Fibroblast of mammary gland (primary cell): Measurements from ENCODE around the gene COX7B2.

ENCODE experiments used
- DNase-seq: peaks from one replicate; pipeline ENCODE4 v3.0.0-alpha.2; 2010; ENCODE audit warnings: low read depth
- H3K4me3 ChIP-seq: 2 replicates; pipeline ENCODE4 v1.5.1; 2011; ENCODE audit warnings: low read depth, mild to moderate bottlenecking, low read length, moderate library complexity; ENCODE audit not compliant: control insufficient read depth
- CTCF ChIP-seq: conservative IDR thresholded peaks from 2 replicates; pipeline ENCODE4 v1.5.1; 2011; ENCODE audit warnings: low read depth, low read length, inconsistent platforms; ENCODE audit not compliant: control insufficient read depth, insufficient read depth

Gene COX7B2

GRCh38 chr4:46870411-46870810, 38.6 kb downstream of the COX7B2 start:
- H3K4me3 ChIP-seq, result no peak overlapping the region
- no peak for DNase-seq

DNA sequence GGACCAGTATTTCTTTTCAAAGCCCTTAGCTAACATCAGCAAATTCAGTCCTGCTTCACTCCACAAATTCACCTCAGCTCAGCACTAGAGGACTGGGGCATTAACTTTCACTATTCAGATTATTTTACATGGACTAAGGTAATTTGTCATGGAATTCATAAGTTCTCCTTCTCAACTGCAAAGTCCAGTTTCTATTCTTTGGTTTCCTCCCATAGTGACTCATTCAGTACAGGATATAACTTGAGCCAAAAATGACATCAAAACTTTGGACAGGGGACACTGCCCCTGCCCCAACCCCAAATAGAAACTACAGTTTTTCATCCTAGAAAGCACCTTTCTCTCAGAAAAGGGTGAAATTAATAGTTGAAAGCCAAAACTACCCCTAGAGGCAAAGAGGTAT, 52.7 kb downstream of the COX7B2 start:
- H3K4me3 ChIP-seq, result no peak overlapping the region
- DNase-seq, result no peak
- no peak for TF ChIP-seq CTCF

More at GRCh38 chr4:46870411-46870810, 38.6 kb downstream of the COX7B2 start:
- TF ChIP-seq CTCF, result no peak

- no peak for TF ChIP-seq CTCF
- no peak overlapping the region for H3K4me3 ChIP-seq
- no peak for DNase-seq
These were observed 56.2 kb downstream of the COX7B2 start for GRCh38 chr4:46852800-46853199.

- no peak for DNase-seq
- no peak overlapping the region for H3K4me3 ChIP-seq
- no peak for TF ChIP-seq CTCF
These were observed 59.0 kb downstream of the COX7B2 start for GRCh38 chr4:46850026-46850425.

GRCh38 chr4:46844325-46844917, 64.6 kb downstream of the COX7B2 start:
- TF ChIP-seq CTCF, result peak; percentile 62
- peak; percentile 53 for DNase-seq
- no peak overlapping the region for H3K4me3 ChIP-seq

DNA sequence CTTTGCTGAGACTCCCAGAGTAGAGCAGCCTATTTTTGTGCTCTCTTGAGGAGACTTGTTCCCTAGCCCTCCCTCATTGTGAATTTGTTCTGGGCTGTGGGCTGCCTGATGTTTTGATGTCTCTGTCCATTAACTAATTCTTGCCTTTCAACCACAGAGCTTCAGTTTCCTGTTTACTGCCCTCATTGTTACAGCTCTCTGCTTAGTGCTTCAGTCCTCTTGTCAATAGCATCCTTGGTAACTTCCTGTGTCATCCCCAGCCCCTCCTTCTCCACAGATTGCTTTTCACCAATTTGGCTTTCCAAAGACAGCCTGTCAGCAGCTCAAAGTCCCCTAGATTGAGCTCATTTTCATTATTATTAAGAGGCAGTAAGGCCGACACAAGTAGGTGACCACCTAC, 69.9 kb downstream of the COX7B2 start:
- no peak for TF ChIP-seq CTCF
- H3K4me3 ChIP-seq, result no peak overlapping the region
- DNase-seq, result no peak

- no peak for DNase-seq
- no peak overlapping the region for H3K4me3 ChIP-seq
- no peak for TF ChIP-seq CTCF
These were observed 71.4 kb downstream of the COX7B2 start for GRCh38 chr4:46837639-46838038.
